ENCODE results near the gene B4GALT3. TPM values are rescaled to one million over a fixed set of nuclear protein-coding genes. Genes with fewer than 3 reads are reported as not detected.

B4GALT3 gene
- total and polyA plus RNA-seq, 2 donors (not counting 3 experiments of a cell fraction or from before 2014, with no cell fraction given): 39.5 to 60.4 TPM

DNA sequence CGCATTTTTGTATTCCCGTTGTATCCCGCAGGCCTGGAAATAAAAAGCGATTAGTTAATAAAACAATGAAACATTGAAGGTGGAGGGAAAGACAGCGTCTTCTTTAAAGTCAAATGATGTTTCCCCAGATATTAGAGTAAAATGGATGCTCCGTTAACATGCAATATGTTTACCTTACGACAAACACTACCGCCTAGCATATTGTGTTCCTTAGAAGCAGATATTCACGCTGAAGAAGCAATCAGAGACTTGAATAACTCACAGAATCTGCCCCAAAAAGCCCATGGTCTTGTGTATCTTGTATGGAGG lies 583 bp upstream of the B4GALT3 start:
- DNase-seq (ENCODE audit: low read depth, low spot score): no peak
- H2AFZ ChIP-seq (ENCODE audit: low read depth, low read length): peak overlapping the region; percentile 54
- peaks cover 8% of the 10 kb centered on the region for H3K79me2 ChIP-seq (ENCODE audit: control insufficient read depth, insufficient read depth, low read length)
- peak overlapping the region; percentile 71 for H3K9ac ChIP-seq (replicated peaks; ENCODE audit: extremely low read depth, insufficient read depth, low read length)
- no peaks in the 10 kb centered on the region for H3K9me1 ChIP-seq (replicated peaks; ENCODE audit: control insufficient read depth, extremely low read depth, insufficient read depth, low read length)
- H3K27me3 ChIP-seq (ENCODE audit: control insufficient read depth in 2 of 2, insufficient read depth in 2 of 2, low read length in 2 of 2): no peaks in the 10 kb centered on the region
- ChIA-PET CTCF (interaction anchor here (1.0 to 2.5 kb wide), 4 partner anchors 12 to 204 kb away, joined by 3 to 10 read pairs (median 6); partner anchors contain the start of genes NDUFS2, PPOX and TOMM40L), POLR2A (no interaction called here)
- no peak overlapping the region for H3K4me3 ChIP-seq (replicated peaks in 1 of 3; ENCODE audit: insufficient read depth in 1 of 3, low read depth in 1 of 3, low read length in 3 of 3)
- H3K27ac ChIP-seq (ENCODE audit: insufficient read depth, low read depth, low read length): peak overlapping the region; percentile 14
- intact Hi-C loops (cut with micrococcal nuclease): loop anchor here (1.0 kb wide), 1 partner anchor 12 kb away; the partner anchor contains the start of gene PPOX
- BruUV-seq (replicated peaks): no TSS peak
- no peaks in the 10 kb centered on the region for H4K20me1 ChIP-seq (replicated peaks; ENCODE audit: control insufficient read depth, extremely low read depth, insufficient read depth, low read length)
- TF ChIP-seq MYC (IDR thresholded peaks at IDR 0.05; ENCODE audit: low read depth, low read length) (no peak), EZH2 (IDR thresholded peaks at IDR 0.05; ENCODE audit: borderline replicate concordance, low read depth, low read length, severe bottlenecking) (no peak), FOS (IDR thresholded peaks at IDR 0.05; ENCODE audit: borderline replicate concordance, insufficient read depth, low read length) (no peak), POLR2A (IDR thresholded peaks at IDR 0.05; ENCODE audit: low read depth, low read length) (no peak), JUN (IDR thresholded peaks at IDR 0.05; ENCODE audit: borderline replicate concordance, insufficient read depth, insufficient read length, low read depth) (no peak), GATA2 (IDR thresholded peaks at IDR 0.05; ENCODE audit: insufficient read depth, insufficient read length, low read depth, low read length) (no peak), POLR2AphosphoS5 (IDR thresholded peaks at IDR 0.05; ENCODE audit: insufficient read depth, low read depth, low read length) (no peak)
- TF ChIP-seq, protein P1, sequence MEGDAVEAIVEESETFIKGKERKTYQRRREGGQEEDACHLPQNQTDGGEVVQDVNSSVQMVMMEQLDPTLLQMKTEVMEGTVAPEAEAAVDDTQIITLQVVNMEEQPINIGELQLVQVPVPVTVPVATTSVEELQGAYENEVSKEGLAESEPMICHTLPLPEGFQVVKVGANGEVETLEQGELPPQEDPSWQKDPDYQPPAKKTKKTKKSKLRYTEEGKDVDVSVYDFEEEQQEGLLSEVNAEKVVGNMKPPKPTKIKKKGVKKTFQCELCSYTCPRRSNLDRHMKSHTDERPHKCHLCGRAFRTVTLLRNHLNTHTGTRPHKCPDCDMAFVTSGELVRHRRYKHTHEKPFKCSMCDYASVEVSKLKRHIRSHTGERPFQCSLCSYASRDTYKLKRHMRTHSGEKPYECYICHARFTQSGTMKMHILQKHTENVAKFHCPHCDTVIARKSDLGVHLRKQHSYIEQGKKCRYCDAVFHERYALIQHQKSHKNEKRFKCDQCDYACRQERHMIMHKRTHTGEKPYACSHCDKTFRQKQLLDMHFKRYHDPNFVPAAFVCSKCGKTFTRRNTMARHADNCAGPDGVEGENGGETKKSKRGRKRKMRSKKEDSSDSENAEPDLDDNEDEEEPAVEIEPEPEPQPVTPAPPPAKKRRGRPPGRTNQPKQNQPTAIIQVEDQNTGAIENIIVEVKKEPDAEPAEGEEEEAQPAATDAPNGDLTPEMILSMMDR (IDR thresholded peaks at IDR 0.05; ENCODE audit: extremely low read depth in 1 of 2, insufficient read depth in 1 of 2, low read depth in 1 of 2, low read length in 2 of 2): no peak
- TF ChIP-seq, protein P2, sequence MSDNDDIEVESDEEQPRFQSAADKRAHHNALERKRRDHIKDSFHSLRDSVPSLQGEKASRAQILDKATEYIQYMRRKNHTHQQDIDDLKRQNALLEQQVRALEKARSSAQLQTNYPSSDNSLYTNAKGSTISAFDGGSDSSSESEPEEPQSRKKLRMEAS (IDR thresholded peaks at IDR 0.05; ENCODE audit: insufficient read depth, insufficient read length): no peak
- dilution Hi-C loops (cut with MboI; ENCODE audit: extremely low pct_ligation_motif_present, low sequenced_read_pairs): no loop called here
- peaks cover 0 to 6% of the 10 kb centered on the region in 2 experiments for H3K36me3 ChIP-seq (ENCODE audit: control insufficient read depth in 2 of 2, extremely low read depth in 1 of 2, insufficient read depth in 2 of 2, low read length in 2 of 2)
- H3K9me3 ChIP-seq (replicated peaks; ENCODE audit: control insufficient read depth, insufficient read depth, low read length): no peaks in the 10 kb centered on the region
- peak overlapping the region; percentile 46 for H3K4me2 ChIP-seq (ENCODE audit: insufficient read depth, low read length)
- peaks cover 11% of the 10 kb centered on the region for H3K4me1 ChIP-seq (ENCODE audit: control insufficient read depth, extremely low read depth, insufficient read depth, low read length)
- FAIRE-seq: peak; percentile 12
